ENCODE measurements around the gene SGO1.
"Not testable (repeated sequence)": the region's sequence is repeated elsewhere in the genome, so short reads cannot be mapped to it uniquely, and the experiment has no call there.

SGO1 gene

DNA sequence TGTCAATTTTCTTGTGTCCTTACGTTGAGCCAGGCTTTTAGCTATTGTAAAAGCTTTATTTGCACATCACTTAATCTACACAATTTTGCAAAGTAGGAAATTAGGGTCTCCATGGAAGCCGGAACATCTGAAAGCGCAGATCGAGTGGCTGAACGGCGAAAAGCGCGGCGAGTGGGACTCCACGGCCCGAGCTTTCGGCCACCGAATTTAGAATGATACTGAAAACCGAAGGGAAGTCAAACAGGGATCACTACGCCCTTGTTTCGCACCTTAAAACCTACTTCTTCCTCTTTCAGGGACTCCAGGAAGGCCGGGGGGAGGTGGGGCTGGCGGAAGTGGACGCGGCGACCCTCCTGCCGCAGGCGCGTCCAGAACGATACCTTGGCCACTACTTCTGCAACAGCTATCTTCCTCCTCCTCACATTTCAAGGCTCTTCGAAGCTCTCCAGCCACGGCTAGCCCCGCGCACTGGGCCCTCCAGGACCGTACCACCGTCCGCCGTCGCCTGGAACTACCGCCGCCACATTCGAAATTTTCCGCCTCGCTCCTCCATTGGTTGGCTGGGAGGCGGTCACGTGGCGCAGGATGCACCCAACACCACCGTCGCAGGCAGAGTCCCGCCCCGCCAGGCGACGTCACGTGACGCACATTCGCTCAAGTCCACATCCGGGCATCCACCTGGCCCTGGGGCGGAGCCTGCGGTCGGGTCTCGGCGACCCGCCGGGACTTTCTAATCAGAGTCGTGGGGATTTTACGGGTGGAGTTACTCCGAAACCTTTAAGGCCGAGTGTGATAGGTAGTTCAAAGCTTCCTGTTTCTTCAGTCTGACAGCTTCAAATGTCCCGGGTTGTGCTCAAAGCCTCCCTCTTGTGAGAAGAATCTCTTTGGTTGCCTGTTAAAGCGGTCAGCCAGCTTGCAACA, at the start of gene SGO1:
TSS of gene SGO1 (minus strand) at position 528 of the 921 bp plus-strand sequence. CDS start 2,179 bp downstream, outside the sequence.
- DNase-seq: peak; percentile 99

DNA sequence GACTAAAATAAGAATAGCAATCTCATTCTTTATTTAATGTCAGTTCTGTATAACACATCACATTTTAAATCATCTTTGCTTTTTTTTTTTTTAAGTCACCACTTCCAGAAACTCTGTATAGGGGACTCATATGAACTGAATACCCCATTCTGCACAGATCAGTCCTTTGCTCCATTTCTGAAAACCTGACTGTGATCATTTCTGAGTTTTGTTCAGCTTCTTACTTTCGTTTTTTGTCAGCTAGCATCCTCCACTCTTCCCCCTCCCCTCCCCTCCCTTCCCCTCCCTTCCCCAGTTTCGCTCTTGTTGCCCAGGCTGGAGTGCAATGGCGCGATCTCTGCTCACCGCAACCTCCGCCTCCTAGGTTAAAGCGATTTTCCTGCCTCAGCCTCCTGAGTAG, 49.8 kb upstream of the SGO1 start:
- DNase-seq: no peak

DNA sequence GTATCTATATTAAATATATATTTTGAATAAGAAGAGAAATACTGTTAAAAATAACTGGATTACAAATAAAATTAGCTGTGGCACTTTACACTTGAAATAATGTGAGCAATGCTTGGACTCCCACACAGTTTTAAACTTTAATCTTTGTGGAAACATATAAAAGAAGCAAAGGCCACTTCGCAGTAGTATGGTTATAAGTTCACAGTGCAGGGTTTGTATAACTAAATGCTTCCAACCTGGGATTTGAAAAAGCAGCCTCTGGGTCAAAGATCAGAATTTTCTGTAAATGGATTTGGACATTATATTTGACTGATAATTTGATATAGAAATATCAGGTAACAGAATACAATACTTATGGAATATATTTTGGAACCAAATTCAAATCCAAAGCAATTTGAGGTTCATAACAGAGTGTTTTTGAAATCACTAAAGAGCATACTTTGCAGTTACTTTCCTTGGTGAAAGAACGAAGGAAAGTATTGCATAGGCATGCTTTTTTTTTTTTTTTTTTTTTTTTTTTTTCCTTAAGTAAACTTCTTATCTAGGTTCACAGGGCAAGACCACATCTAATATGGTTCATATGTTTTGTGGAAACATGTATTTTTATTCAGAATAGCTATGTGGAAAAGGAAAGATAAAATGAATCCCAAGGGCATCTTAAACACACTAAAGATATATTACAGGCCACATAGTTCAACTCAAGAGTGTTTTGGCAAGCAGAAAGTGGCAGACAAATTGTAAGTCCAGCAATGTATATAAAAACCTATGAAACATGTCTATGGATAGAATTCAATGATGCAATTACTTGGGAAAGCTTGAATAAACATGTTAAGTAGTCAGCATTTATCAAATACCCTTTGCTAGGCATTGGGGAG, 47.1 kb upstream of the SGO1 start:
- DNase-seq: no peak

DNA sequence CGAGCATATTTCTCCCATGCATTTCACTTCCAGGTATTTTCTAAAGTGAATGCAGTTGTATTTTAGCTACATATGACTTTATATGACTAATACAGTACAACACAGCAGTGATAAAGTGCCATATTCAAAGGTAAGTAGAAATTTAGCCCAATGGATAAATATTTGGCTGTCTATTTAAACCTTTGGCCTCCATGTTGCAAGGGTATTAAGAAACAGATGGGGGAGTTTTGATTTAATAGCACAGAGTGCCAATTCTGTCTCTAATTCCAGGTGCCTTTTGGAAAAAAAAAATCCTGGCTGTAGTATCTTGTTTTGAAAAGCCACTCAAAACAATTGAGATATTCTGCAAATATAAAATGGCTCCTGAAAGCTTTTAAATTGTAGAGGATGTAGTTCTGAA, 44.9 kb upstream of the SGO1 start:
- DNase-seq: no peak

DNA sequence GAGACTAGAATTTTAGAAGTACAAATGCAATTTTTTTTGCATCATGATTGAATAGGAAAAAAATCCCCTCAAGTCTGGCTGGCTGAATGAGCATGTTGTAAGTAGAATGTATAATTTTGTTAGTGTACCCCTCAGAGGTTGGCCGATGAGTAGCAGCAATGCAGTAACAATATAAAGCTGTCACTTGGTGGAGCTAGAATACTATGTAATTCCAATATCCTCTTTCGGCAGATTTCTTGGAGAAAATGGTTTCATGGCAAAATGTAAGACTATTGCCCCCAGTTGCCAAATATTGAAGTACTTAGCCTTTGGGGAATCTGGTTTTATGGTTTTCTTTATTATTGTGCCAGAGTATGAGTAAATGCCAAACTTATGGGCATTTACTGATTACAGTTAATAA, 39.8 kb upstream of the SGO1 start:
- no peak for DNase-seq

DNA sequence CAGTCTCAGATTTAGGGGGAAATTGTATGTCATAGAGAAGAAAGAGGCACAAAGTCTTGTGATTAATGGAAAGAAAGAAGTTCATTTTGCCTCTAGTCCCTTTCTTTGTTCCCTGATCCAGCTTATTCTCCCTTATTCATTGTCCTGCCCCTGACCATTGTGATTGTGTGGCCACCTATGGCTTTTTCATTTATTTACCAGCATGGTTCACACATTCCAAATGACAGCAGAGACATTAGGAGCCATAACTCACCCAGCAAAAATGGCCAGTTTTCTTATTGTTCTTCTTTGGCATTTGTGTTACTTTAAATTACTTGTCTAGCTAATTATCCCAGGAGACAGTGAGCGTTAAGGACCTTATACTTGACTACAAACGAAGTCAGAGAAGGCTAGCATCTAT, 36.3 kb upstream of the SGO1 start:
- no peak for DNase-seq

DNA sequence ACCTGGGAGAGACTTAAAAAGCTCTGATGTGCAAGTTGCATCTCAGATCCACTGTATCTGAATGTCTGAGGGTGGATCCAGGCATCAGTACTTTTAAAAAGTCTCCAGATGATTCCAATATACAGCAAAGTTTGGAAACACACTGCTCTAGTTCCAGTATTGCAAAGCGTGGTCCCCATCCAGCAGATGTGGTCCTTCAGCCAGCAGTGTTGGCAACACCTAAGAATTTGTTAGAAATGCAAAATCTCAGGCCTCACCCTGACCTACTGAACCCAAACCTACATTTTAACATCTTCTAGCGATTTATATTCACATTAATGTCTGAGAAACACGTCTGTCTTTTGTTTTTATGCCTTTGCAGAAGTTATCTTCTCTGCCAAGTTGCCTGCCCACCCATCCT, 32.2 kb upstream of the SGO1 start:
- no peak for DNase-seq

DNA sequence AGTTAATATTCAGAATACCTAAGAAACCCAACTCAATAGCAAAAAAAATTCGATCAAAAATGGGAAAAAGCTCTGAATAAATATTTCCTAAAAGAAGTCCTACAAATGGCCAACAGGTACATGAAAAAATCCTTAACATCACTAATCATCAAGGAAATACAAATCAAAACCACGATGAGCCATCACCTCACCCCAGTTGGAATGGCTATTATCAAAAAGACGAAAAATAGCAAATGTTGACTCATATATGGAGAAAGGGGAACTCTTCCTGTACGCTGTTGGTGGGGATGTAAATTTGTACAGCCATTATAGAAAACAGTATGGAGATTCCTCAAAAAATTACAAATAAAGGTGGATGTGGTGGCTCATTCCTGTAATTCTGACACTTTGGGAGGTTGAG, 29.6 kb upstream of the SGO1 start:
- DNase-seq: no peak

DNA sequence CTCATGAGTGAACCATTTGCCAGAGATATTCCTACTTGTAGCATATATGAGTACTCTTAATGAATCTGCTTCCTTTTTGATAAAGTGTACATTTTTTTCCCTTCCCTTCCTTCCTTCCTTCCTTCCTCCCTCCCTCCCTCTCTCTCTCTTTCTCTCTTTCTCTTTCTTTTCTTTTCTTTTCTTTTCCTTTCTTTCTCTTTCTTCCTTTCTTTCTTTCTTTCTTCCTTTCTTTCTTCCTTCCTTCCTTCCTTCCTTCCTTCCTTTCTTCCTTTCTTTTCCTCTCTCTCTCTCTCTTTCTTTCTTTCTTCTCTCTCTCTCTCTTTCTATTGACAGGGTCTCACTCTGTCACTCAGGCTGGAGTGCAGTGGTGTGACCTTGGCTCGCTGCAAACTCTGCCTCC, 27.5 kb upstream of the SGO1 start:
- not testable (repeated sequence) for DNase-seq

DNA sequence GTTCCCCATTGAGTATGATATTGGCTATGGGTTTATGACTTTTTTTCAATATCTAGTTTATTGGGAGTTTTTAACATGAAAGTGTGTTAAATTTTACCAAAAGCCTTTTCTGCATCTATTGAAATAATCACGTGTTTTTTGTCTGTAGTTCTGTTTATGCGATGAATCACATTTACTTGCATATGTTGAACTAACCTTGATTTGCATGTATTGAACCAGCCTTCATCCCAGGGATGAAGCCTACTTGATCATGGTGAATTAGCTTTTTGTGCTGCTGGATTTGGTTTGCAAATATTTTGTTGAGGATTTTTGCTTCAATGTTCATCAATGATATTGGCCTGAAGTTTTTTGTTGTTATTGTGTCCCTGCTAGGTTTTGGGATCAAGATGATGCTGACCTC, 21.9 kb upstream of the SGO1 start:
- DNase-seq: not testable (repeated sequence)

DNA sequence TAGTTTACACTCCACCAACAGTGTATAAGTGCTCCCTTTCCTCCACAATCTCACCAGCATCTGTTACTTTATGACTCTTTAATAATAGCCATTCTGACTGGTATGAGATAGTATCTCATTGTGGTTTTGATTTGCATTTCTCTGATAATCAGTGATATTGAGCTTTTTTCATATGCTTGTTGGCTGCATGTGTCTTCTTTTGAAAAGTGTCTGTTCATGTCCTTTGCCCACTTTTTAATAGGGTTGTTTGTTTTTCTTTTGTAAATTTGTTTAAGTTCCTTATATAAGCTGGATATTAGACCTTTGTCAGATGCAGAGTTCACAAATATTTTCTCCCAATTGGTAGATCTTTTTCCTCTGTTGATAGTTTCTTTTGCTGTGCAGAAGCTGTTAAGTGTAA, 19.9 kb upstream of the SGO1 start:
- DNase-seq: not testable (repeated sequence)

DNA sequence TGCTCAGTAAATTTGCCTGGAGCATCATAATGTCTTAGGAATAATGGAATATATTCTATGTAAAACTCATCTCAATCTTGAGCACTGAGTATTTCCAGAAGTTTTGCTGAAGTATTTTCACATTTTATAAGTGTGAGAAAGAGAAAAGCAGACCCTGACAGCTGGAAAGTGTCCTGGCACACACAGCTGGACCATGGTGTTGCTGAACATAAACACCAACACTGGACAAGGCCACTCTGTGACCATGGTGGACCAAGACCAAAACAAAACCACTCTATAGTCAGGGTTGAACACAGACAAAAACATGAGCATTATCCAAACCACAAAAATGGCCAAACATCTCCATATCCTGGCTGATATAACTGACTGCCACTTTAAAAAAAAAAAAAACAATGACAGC, 15.1 kb upstream of the SGO1 start:
- DNase-seq: no peak

DNA sequence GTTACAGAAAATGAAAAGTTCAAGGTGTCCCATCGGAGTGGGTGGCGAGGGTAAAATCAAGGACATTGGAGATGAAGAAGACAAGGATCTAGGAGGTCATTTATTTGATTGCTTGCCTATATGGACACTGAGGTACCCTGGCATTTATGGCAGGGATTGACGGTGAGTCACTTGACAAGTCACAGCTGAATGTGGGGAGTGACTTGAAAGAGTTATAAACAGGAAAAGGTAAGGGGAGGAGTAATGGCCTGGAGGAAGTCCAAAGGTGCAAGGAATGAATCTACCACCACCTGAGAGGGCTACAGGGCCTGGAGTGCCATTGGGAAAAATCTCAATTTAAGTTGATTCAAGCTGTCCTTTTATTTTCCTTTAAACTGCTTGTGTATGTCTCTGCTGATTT, 11.8 kb upstream of the SGO1 start:
- DNase-seq: no peak

DNA sequence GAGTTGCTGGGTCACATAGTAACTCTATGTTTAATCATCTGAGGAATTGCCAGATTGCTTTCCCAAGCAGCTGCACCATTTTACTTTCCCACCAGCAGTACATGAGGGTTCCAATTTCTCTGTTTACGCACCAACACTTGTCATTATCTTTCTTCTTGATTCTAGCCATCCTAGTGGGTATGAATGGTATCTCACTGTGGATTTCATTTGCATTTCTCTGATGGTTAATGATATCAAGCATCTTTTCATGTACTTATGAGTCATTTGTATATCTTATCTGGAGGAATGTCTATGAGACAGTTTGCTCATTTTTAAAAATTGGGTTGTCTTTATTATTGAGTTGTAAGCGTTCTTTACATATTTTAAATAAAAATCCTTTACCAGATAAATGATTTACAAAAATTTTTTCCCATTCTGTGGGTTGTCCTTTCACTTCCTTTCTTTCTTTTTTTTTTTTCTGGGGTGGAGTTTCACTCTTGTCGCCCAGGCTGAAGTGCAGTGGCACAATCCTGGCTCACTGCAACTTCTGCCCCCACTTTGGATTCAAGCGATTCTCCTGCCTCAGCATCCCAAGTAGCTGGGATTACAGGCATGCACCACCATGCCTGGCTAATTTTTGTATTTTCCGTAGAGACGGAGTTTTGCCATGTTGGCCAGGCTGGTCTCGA, 8.9 kb upstream of the SGO1 start:
- no peak for DNase-seq

DNA sequence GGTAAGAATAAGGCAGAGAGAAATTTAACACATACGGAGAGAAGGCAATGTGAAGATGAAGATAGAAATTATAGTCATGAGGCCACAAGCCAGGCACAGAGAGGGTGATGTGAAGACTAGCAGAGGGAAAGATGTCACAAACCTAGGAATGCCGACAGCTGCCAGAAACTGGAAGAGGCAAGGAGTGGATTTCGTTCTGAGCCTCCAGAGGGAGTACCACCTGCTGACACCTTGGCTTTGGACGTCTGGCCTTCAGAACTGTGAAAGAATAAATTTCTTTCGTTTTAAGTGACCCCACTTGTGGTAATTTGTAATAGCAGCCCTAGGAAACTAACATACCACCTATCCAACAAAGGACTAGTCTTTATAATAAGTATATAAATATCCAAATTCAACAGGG, 5.0 kb upstream of the SGO1 start:
- no peak for DNase-seq

DNA sequence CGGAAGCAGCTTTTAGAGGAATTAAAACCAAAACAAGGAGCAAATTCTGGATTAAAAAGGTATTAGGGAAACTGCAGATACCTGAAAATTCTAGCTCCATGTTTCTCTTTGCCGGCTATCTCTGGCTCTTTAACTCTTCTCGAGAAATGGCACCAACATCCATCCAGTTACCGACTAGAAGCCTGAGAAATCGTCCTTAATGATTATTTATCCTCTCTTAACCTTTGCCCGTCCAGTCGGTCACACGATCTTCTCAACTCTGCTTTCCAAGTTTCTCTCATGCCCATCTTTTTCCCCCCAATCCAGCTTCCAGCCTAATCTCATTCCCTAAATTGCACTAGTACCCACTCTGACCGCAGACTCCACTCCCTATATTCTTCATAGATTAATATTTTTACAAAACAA, 596 bp upstream of the SGO1 start:
- DNase-seq: no peak

DNA sequence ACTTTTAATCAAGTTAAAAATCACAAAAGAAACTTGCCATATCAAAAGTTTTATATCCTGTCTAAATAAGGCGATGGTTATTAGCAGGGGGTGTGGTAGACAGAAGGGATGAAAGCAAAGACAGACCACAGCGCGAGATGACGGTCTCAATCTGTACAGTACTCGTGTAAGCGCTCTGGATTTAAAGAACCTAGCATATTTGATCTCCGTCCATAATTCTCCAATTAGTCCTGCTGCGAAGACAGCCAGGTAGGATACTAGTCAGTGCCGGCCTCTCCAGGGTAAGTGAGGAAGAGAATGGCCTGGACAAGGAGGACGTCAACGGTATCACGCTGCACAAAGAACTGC, 701 bp downstream of the SGO1 start:
- DNase-seq: no peak

DNA sequence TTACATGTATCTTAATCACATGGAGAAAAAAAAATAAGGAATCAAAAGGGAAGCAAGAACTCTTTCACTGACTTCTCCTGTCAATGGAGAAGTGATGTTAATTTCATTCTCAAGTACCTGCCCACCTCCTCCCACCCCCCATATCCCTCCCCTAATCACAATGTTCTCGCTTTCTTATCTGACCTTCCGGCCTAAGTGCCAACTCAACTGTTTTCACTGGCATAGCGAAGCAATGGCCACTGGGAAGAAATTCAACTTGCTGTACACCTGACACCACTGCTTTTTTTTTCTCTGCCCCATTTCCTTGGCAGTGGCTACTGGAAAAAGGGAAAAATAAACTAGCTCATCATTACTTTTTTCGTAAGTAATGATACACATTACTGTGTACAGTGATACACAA, 3.8 kb downstream of the SGO1 start:
- DNase-seq: no peak

DNA sequence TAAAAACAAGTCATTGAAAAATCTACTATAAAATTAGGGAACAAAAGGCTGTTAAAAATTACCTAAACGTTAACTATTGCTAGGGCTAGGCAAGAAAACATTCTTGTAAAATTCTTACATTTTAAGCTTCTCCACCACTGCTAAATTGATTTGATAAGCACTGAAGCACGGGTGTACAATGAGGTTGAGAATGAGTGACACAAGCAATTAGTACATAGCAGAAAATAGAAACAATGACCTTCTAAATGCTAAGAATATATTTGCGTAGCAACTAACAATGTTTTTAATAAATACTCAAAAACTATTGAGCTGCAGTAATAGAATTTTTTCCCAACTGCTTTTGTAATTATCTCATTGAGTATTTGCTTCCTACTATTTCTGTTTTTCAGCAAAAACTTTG, 4.7 kb downstream of the SGO1 start:
- DNase-seq: no peak

DNA sequence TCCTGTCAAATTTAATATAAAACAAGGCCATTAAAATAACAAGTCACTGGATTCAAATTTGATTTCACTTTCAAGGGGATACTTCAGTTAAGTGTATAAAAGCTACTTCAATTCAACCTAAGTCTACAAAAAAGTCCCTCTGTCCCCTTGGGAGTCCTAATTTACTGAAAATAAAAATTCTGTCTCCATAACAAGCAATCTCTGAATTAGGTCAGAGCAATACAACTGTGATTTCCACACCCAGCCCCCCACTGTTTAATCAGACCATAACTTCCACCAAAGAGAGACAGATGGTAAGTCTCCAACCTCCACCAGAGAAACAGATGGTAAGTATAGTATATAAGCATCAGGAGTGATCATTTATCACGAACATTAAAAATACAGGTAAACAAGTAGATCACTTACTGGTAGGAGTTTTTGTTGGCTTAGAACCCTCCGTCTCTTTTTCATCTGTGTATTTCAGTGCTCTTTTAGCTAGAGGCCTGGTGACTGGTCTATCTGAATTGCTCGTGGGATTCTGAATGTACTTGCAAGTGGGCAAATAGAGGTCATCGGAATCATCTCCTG, 12.1 kb downstream of the SGO1 start:
- DNase-seq: no peak

DNA sequence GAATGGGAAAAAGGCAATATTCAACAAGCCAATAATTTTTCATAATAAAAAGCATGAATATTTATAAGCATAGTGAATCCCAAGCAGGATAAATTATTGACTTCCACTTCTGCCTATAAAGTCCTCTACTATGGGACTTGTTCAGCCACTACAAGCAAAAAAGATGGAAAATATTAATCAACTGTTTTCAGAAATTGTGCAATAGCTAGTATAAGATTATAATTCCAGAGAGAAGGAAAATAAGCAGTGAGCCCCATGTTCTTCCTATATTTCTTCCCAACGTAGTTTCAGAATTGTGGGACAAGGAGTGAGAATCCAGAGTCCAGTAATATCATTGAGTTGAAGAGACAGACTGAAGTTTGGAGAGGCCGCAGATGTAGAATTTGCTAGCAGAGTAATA, 24.3 kb downstream of the SGO1 start:
- no peak for DNase-seq

DNA sequence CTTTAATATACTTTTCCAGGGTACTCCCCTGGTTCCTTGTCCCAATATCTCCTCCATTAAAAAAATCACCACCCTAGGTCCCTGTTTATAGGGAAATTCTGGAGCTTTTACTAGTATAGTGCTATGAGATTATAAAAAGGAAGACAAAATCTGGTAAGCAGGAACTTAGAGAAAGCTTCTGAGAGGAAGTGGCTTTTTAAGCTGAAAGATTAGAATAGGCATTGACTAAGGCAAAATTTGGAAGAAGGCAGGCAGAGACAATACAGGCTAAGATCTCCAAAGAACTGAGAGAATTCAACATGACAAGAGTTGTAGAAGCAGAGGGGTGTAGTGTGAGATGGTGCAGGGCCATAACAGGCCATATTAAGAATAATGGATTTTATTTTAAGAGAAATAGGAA, 25.8 kb downstream of the SGO1 start:
- DNase-seq: no peak

DNA sequence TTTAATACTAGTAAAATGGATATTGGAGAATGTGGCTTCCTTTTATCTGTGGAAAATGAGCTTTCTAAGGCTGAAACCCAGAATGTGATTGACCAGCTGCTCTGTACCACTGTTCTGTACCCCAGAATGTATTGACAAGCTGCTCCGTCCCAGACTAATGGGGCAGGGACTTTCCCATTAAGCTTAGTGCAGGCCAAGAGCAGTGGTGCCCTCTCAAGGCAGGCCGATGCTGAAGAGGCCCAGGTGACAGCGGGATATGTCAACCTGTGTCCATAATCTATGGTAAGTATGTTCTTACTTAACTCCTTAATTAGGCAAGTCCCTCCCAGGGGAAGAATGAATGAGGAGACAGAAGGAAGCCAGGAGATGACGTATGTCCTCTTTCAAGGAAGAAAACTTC, 31.1 kb downstream of the SGO1 start:
- DNase-seq: no peak

All from stimulated activated CD4-positive, alpha-beta T cell treated with anti-CD3 and anti-CD28 coated beads, Interleukin-4, amount 100 ng/mL, for 4 hours (primary cell).